HepG2 (cell line): ENCODE results near the gene SDK1.

Source experiments
- HNF4A ChIP-seq: sonication (generic); formaldehyde crosslinking; IDR thresholded peaks from 2 replicates; pipeline ENCODE4 v1.4.0; 2020; ENCODE audit warnings: missing genetic modification reagents
- PAWR ChIP-seq: sonication (generic); formaldehyde crosslinking; IDR thresholded peaks from 2 replicates; pipeline ENCODE4 v1.4.0; 2020; ENCODE audit warnings: missing genetic modification reagents, mild to moderate bottlenecking, borderline replicate concordance
- ZNF790 ChIP-seq: sonication (generic); formaldehyde crosslinking; IDR thresholded peaks from 2 replicates; pipeline ENCODE4 v1.8.0; 2022; ENCODE audit warnings: missing genetic modification reagents, mild to moderate bottlenecking, borderline replicate concordance
- TF ChIP-seq, protein P1 (sequence below): sonication (generic); formaldehyde crosslinking; IDR thresholded peaks from 2 replicates; pipeline ENCODE4 v1.5.0; 2020; ENCODE audit warnings: mild to moderate bottlenecking, missing genetic modification reagents, moderate library complexity

DNA sequence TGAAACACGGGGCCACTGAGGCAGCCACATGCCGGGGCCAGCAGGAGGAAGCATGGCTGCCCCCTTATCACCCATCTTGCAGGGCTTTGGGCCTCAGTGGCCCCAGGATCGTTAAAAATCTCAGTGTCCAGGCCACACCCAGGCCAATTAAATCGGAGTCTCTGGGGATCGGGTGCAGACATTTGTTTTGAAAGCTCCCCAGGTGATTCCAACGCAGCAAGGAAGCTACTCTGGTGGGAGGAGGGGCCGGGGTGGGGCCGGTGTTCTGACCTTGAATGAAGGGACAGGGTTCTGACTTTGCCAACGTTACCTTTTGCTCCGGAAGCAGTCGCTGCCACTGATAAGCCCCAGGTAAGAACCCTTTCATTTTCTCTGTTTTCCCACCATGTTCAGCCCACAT lies 968.7 kb downstream of the SDK1 start:
- TF ChIP-seq PAWR: no peak
- TF ChIP-seq, protein P1, sequence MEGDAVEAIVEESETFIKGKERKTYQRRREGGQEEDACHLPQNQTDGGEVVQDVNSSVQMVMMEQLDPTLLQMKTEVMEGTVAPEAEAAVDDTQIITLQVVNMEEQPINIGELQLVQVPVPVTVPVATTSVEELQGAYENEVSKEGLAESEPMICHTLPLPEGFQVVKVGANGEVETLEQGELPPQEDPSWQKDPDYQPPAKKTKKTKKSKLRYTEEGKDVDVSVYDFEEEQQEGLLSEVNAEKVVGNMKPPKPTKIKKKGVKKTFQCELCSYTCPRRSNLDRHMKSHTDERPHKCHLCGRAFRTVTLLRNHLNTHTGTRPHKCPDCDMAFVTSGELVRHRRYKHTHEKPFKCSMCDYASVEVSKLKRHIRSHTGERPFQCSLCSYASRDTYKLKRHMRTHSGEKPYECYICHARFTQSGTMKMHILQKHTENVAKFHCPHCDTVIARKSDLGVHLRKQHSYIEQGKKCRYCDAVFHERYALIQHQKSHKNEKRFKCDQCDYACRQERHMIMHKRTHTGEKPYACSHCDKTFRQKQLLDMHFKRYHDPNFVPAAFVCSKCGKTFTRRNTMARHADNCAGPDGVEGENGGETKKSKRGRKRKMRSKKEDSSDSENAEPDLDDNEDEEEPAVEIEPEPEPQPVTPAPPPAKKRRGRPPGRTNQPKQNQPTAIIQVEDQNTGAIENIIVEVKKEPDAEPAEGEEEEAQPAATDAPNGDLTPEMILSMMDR: no peak
- TF ChIP-seq HNF4A: no peak
- TF ChIP-seq ZNF790 (CRISPR knock-in tag): no peak
